ENCODE data around the gene TUG1.

The TUG1 gene

GRCh38 chr22:30934053-30934452 lies 35.0 kb upstream of the TUG1 start:
- H3K27me3 Mint-ChIP-seq = no peaks in the 10 kb centered on the region
- H3K36me3 Mint-ChIP-seq = peaks cover 43% of the 10 kb centered on the region
- ATAC-seq (ENCODE audit: low read depth) (no peak), DNase-seq (ENCODE audit: low spot score in 2 of 2) (no peak)
- no peaks in the 10 kb centered on the region for H3K9me3 Mint-ChIP-seq
- no peak overlapping the region for H3K4me3 Mint-ChIP-seq
- no peak overlapping the region for H3K27ac Mint-ChIP-seq
- peaks cover 3% of the 10 kb centered on the region for H3K4me1 Mint-ChIP-seq

- no peak for DNase-seq (ENCODE audit: low spot score in 2 of 2)
- Mint-ChIP-seq H3K27me3 (no peaks in the 10 kb centered on the region), H3K36me3 (peaks cover 48% of the 10 kb centered on the region), H3K4me3 (no peak overlapping the region), H3K9me3 (no peaks in the 10 kb centered on the region), H3K4me1 (no peaks in the 10 kb centered on the region), H3K27ac (no peak overlapping the region)
- no peak for ATAC-seq (ENCODE audit: low read depth)
Measured at GRCh38 chr22:30940685-30941362, 28.2 kb upstream of the TUG1 start.

- Mint-ChIP-seq H3K27ac (no peak overlapping the region), H3K9me3 (no peaks in the 10 kb centered on the region), H3K27me3 (no peaks in the 10 kb centered on the region), H3K4me1 (no peaks in the 10 kb centered on the region), H3K4me3 (no peak overlapping the region), H3K36me3 (peaks cover 53% of the 10 kb centered on the region)
- ATAC-seq (ENCODE audit: low read depth) (no peak), DNase-seq (ENCODE audit: low spot score in 2 of 2) (no peak)
Measured at GRCh38 chr22:30941363-30941740, 27.7 kb upstream of the TUG1 start.

- Mint-ChIP-seq H3K27ac (no peak overlapping the region), H3K4me3 (no peak overlapping the region), H3K4me1 (no peaks in the 10 kb centered on the region), H3K36me3 (peaks cover 50% of the 10 kb centered on the region), H3K27me3 (no peaks in the 10 kb centered on the region), H3K9me3 (no peaks in the 10 kb centered on the region)
- no peak for ATAC-seq (ENCODE audit: low read depth)
- no peak for DNase-seq (ENCODE audit: low spot score in 2 of 2)
Measured at GRCh38 chr22:30943368-30943767, 25.7 kb upstream of the TUG1 start.

- DNase-seq (ENCODE audit: low spot score in 2 of 2) (no peak), ATAC-seq (ENCODE audit: low read depth) (no peak)
- peaks cover 48% of the 10 kb centered on the region for H3K36me3 Mint-ChIP-seq
- no peaks in the 10 kb centered on the region for H3K9me3 Mint-ChIP-seq
- peak overlapping the region; percentile 67 for H3K27ac Mint-ChIP-seq
- no peaks in the 10 kb centered on the region for H3K27me3 Mint-ChIP-seq
- peaks cover 3% of the 10 kb centered on the region for H3K4me1 Mint-ChIP-seq
- H3K4me3 Mint-ChIP-seq = no peak overlapping the region
Measured at GRCh38 chr22:30944986-30945385, 24.1 kb upstream of the TUG1 start.

GRCh38 chr22:30945653-30946052 lies 23.4 kb upstream of the TUG1 start:
- Mint-ChIP-seq H3K9me3 (no peaks in the 10 kb centered on the region), H3K36me3 (peaks cover 52% of the 10 kb centered on the region), H3K4me3 (no peak overlapping the region), H3K27me3 (no peaks in the 10 kb centered on the region), H3K4me1 (peaks cover 5% of the 10 kb centered on the region), H3K27ac (no peak overlapping the region)
- DNase-seq (ENCODE audit: low spot score in 2 of 2) (no peak), ATAC-seq (ENCODE audit: low read depth) (no peak)

- H3K9me3 Mint-ChIP-seq = no peaks in the 10 kb centered on the region
- DNase-seq (ENCODE audit: low spot score in 2 of 2) (no peak), ATAC-seq (ENCODE audit: low read depth) (no peak)
- H3K36me3 Mint-ChIP-seq = peaks cover 49% of the 10 kb centered on the region
- no peak overlapping the region for H3K27ac Mint-ChIP-seq
- no peaks in the 10 kb centered on the region for H3K27me3 Mint-ChIP-seq
- H3K4me1 Mint-ChIP-seq = peaks cover 7% of the 10 kb centered on the region
- no peak overlapping the region for H3K4me3 Mint-ChIP-seq
Measured at GRCh38 chr22:30946354-30946753, 22.7 kb upstream of the TUG1 start.

GRCh38 chr22:30947173-30947815 lies 21.8 kb upstream of the TUG1 start:
- no peak overlapping the region for H3K27ac Mint-ChIP-seq
- H3K4me3 Mint-ChIP-seq = no peak overlapping the region
- ATAC-seq (ENCODE audit: low read depth) = no peak
- peaks cover 42% of the 10 kb centered on the region for H3K36me3 Mint-ChIP-seq
- H3K9me3 Mint-ChIP-seq = no peaks in the 10 kb centered on the region
- peaks cover 7% of the 10 kb centered on the region for H3K4me1 Mint-ChIP-seq
- DNase-seq (ENCODE audit: low spot score in 2 of 2) = no peak
- H3K27me3 Mint-ChIP-seq = no peaks in the 10 kb centered on the region

- Mint-ChIP-seq H3K4me3 (no peak overlapping the region), H3K27ac (no peak overlapping the region), H3K9me3 (no peaks in the 10 kb centered on the region), H3K36me3 (peaks cover 43% of the 10 kb centered on the region), H3K27me3 (no peaks in the 10 kb centered on the region), H3K4me1 (peaks cover 7% of the 10 kb centered on the region)
- DNase-seq (ENCODE audit: low spot score in 2 of 2) (no peak), ATAC-seq (ENCODE audit: low read depth) (no peak)
Measured at GRCh38 chr22:30947816-30948454, 21.1 kb upstream of the TUG1 start.

GRCh38 chr22:30948930-30949342 lies 20.1 kb upstream of the TUG1 start:
- no peak overlapping the region for H3K4me3 Mint-ChIP-seq
- peaks cover 7% of the 10 kb centered on the region for H3K4me1 Mint-ChIP-seq
- ATAC-seq (ENCODE audit: low read depth) (no peak), DNase-seq (ENCODE audit: low spot score in 2 of 2) (no peak)
- peak overlapping the region; percentile 25 for H3K27ac Mint-ChIP-seq
- no peaks in the 10 kb centered on the region for H3K9me3 Mint-ChIP-seq
- H3K36me3 Mint-ChIP-seq = peaks cover 45% of the 10 kb centered on the region
- no peaks in the 10 kb centered on the region for H3K27me3 Mint-ChIP-seq

- Mint-ChIP-seq H3K36me3 (peaks cover 34% of the 10 kb centered on the region), H3K4me3 (no peak overlapping the region), H3K27me3 (no peaks in the 10 kb centered on the region), H3K4me1 (peaks cover 7% of the 10 kb centered on the region), H3K27ac (peak overlapping the region; percentile 33), H3K9me3 (no peaks in the 10 kb centered on the region)
- no peak for DNase-seq (ENCODE audit: low spot score in 2 of 2)
- ATAC-seq (ENCODE audit: low read depth) = no peak
Measured at GRCh38 chr22:30949934-30950660, 19.0 kb upstream of the TUG1 start.

GRCh38 chr22:30953206-30953605 lies 15.9 kb upstream of the TUG1 start:
- H3K9me3 Mint-ChIP-seq = no peaks in the 10 kb centered on the region
- no peak overlapping the region for H3K27ac Mint-ChIP-seq
- no peak for DNase-seq (ENCODE audit: low spot score in 2 of 2)
- H3K36me3 Mint-ChIP-seq = peaks cover 24% of the 10 kb centered on the region
- no peak for ATAC-seq (ENCODE audit: low read depth)
- H3K4me1 Mint-ChIP-seq = peaks cover 7% of the 10 kb centered on the region
- H3K27me3 Mint-ChIP-seq = no peaks in the 10 kb centered on the region
- no peak overlapping the region for H3K4me3 Mint-ChIP-seq

GRCh38 chr22:30955153-30955552 lies 13.9 kb upstream of the TUG1 start:
- no peak overlapping the region for H3K4me3 Mint-ChIP-seq
- no peak for ATAC-seq (ENCODE audit: low read depth)
- H3K9me3 Mint-ChIP-seq = no peaks in the 10 kb centered on the region
- H3K4me1 Mint-ChIP-seq = peaks cover 4% of the 10 kb centered on the region
- no peak overlapping the region for H3K27ac Mint-ChIP-seq
- peaks cover 17% of the 10 kb centered on the region for H3K36me3 Mint-ChIP-seq
- H3K27me3 Mint-ChIP-seq = no peaks in the 10 kb centered on the region
- DNase-seq (ENCODE audit: low spot score in 2 of 2) = no peak

GRCh38 chr22:30964858-30965257 lies 4.2 kb upstream of the TUG1 start:
- Mint-ChIP-seq H3K27ac (no peak overlapping the region), H3K4me3 (no peak overlapping the region), H3K27me3 (no peaks in the 10 kb centered on the region), H3K36me3 (no peaks in the 10 kb centered on the region), H3K4me1 (peaks cover 12% of the 10 kb centered on the region), H3K9me3 (no peaks in the 10 kb centered on the region)
- ATAC-seq (ENCODE audit: low read depth) = no peak
- DNase-seq (ENCODE audit: low spot score in 2 of 2) = no peak
